ENCODE measurements around the gene SGSH.

SGSH gene

GRCh38 chr17:80242505-80242904 is 22.4 kb upstream of the SGSH start:
- H3K4me3 ChIP-seq (ENCODE audit: low read depth, low read length): no peak overlapping the region
- in situ Hi-C loops (cut with HindIII; ENCODE audit: low sequenced_read_pairs): no loop called here
- TF ChIP-seq CTCF (IDR thresholded peaks at IDR 0.05; ENCODE audit: low read depth, low read length): no peak
- no peak for DNase-seq (ENCODE audit: low read depth, low spot score)

- in situ Hi-C loops (cut with HindIII; ENCODE audit: low sequenced_read_pairs): no loop called here
- DNase-seq (ENCODE audit: low read depth, low spot score): no peak
- no peak for TF ChIP-seq CTCF (IDR thresholded peaks at IDR 0.05; ENCODE audit: low read depth, low read length)
- no peak overlapping the region for H3K4me3 ChIP-seq (ENCODE audit: low read depth, low read length)
Observed at GRCh38 chr17:80237386-80237785, 17.3 kb upstream of the SGSH start.

- no peak overlapping the region for H3K4me3 ChIP-seq (ENCODE audit: low read depth, low read length)
- in situ Hi-C loops (cut with HindIII; ENCODE audit: low sequenced_read_pairs): no loop called here
- no peak for TF ChIP-seq CTCF (IDR thresholded peaks at IDR 0.05; ENCODE audit: low read depth, low read length)
- no peak for DNase-seq (ENCODE audit: low read depth, low spot score)
Observed at GRCh38 chr17:80236911-80237310, 16.8 kb upstream of the SGSH start.

- no peak for TF ChIP-seq CTCF (IDR thresholded peaks at IDR 0.05; ENCODE audit: low read depth, low read length)
- H3K4me3 ChIP-seq (ENCODE audit: low read depth, low read length): no peak overlapping the region
- in situ Hi-C loops (cut with HindIII; ENCODE audit: low sequenced_read_pairs): no loop called here
- DNase-seq (ENCODE audit: low read depth, low spot score): no peak
Observed at GRCh38 chr17:80233202-80233601, 13.1 kb upstream of the SGSH start.

- TF ChIP-seq CTCF (IDR thresholded peaks at IDR 0.05; ENCODE audit: low read depth, low read length): no peak
- in situ Hi-C loops (cut with HindIII; ENCODE audit: low sequenced_read_pairs): no loop called here
- no peak overlapping the region for H3K4me3 ChIP-seq (ENCODE audit: low read depth, low read length)
- DNase-seq (ENCODE audit: low read depth, low spot score): no peak
Observed at GRCh38 chr17:80232438-80232837, 12.3 kb upstream of the SGSH start.

GRCh38 chr17:80229011-80229410 is 8.9 kb upstream of the SGSH start:
- H3K4me3 ChIP-seq (ENCODE audit: low read depth, low read length): no peak overlapping the region
- no peak for TF ChIP-seq CTCF (IDR thresholded peaks at IDR 0.05; ENCODE audit: low read depth, low read length)
- in situ Hi-C loops (cut with HindIII; ENCODE audit: low sequenced_read_pairs): no loop called here
- DNase-seq (ENCODE audit: low read depth, low spot score): no peak

GRCh38 chr17:80228477-80228876 is 8.3 kb upstream of the SGSH start:
- in situ Hi-C loops (cut with HindIII; ENCODE audit: low sequenced_read_pairs): no loop called here
- TF ChIP-seq CTCF (IDR thresholded peaks at IDR 0.05; ENCODE audit: low read depth, low read length): no peak

More at GRCh38 chr17:80228477-80228876, 8.3 kb upstream of the SGSH start:
- no peak for DNase-seq (ENCODE audit: low read depth, low spot score)
- no peak overlapping the region for H3K4me3 ChIP-seq (ENCODE audit: low read depth, low read length)

Measured in astrocyte of the spinal cord (primary cell).